K562 (cell line): Measurements from ENCODE around the gene EFNA2. TPM values are rescaled to one million over a fixed set of nuclear protein-coding genes. Genes with fewer than 3 reads are reported as not detected.

Experiments used
- DPF2 ChIP-seq: fragments of 450-650 bp; IDR thresholded peaks from 2 replicates; pipeline ENCODE4 v1.6.1; 2016
- EGR1 ChIP-seq: fragments of 450-650 bp; conservative IDR thresholded peaks from 2 replicates; pipeline ENCODE4 v1.6.1; 2017; ENCODE audit warnings: mild to moderate bottlenecking
- EWSR1 ChIP-seq: fragments of 450-650 bp; IDR thresholded peaks from 2 replicates; pipeline ENCODE4 v1.6.1; 2018; ENCODE audit warnings: borderline replicate concordance, mild to moderate bottlenecking, low read depth, moderate library complexity; ENCODE audit not compliant: partially characterized antibody
- GABPA ChIP-seq: fragments of 200-800 bp; sonication (Bioruptor generic); conservative IDR thresholded peaks from 2 replicates; pipeline ENCODE4 v1.6.1; 2016; ENCODE audit warnings: low read depth, missing genetic modification characterization, missing compliant biosample characterization
- HDAC2 ChIP-seq: fragments of 450-650 bp; IDR thresholded peaks from 2 replicates; pipeline ENCODE4 v1.6.1; 2016; ENCODE audit warnings: mild to moderate bottlenecking
- HIVEP1 ChIP-seq: fragments of 250-450 bp; sonication (Bioruptor Pico); IDR thresholded peaks from 2 replicates; pipeline ENCODE4 v1.4.0; 2020; ENCODE audit warnings: mild to moderate bottlenecking
- MTA3 ChIP-seq: fragments of 450-650 bp; formaldehyde crosslinking; IDR thresholded peaks from 2 replicates; pipeline ENCODE4 v1.6.1; 2017; ENCODE audit warnings: mild to moderate bottlenecking, borderline replicate concordance
- MYNN ChIP-seq, 2 experiments: sonication (generic); formaldehyde crosslinking in 1 of 2; IDR thresholded peaks; 2 replicates each; pipeline versions ENCODE4 v1.5.0 to v1.6.1; 2016 to 2020; ENCODE audit warnings: antibody characterized with exemption in 1 of 2, missing genetic modification reagents in 1 of 2
- NEUROD1 ChIP-seq: fragments of 150-350 bp; IDR thresholded peaks from 2 replicates; pipeline ENCODE4 v1.6.1; 2014; ENCODE audit warnings: borderline replicate concordance, low read length, low read depth; ENCODE audit not compliant: partially characterized antibody
- NFIC ChIP-seq: fragments of 450-650 bp; IDR thresholded peaks from 2 replicates; pipeline ENCODE4 v1.6.1; 2017; ENCODE audit warnings: mild to moderate bottlenecking, inconsistent platforms
- NR2C2 ChIP-seq, 2 experiments: fragments of 200-800 bp in 1 of 2; sonication (Bioruptor generic) in 1 of 2; sonication (generic) in 1 of 2; formaldehyde crosslinking in 1 of 2; IDR thresholded peaks; 2 replicates each; pipeline versions ENCODE4 v1.6.1 to v1.8.0; 2016 to 2022; ENCODE audit warnings: mild to moderate bottlenecking in 1 of 2, missing compliant biosample characterization in 1 of 2, missing genetic modification characterization in 1 of 2, missing genetic modification reagents in 1 of 2
- RBFOX2 ChIP-seq: fragments of 200-400 bp; formaldehyde crosslinking; IDR thresholded peaks from 2 replicates; pipeline ENCODE4 v1.6.1; 2017; ENCODE audit warnings: low read depth, mild to moderate bottlenecking, low read length, moderate library complexity
- RFX1 ChIP-seq: fragments of 450-650 bp; IDR thresholded peaks from 2 replicates; pipeline ENCODE4 v1.6.1; 2016; ENCODE audit warnings: mild to moderate bottlenecking, moderate library complexity
- SIN3A ChIP-seq, 2 experiments: fragments of 150-350 bp in 1 of 2; IDR thresholded peaks; 2 replicates each; pipeline ENCODE4 v1.6.1; 2011 to 2016; ENCODE audit warnings: borderline replicate concordance in 2 of 2, low read depth in 2 of 2, low read length in 2 of 2, mild to moderate bottlenecking in 2 of 2, moderate library complexity in 2 of 2; ENCODE audit not compliant: control insufficient read depth in 1 of 2
- SIX5 ChIP-seq, 2 experiments: IDR thresholded peaks; 2 replicates each; pipeline ENCODE4 v1.6.1; 2011; ENCODE audit warnings: low read length in 2 of 2, borderline replicate concordance in 1 of 2, low read depth in 1 of 2, mild to moderate bottlenecking in 1 of 2, moderate library complexity in 1 of 2; ENCODE audit not compliant: insufficient read depth in 1 of 2
- SMARCA4 ChIP-seq: fragments of 450-650 bp; IDR thresholded peaks from 2 replicates; pipeline ENCODE4 v1.6.1; 2016
- TBP ChIP-seq: optimal IDR thresholded peaks from 2 replicates; pipeline ENCODE3; 2011; ENCODE audit warnings: low read depth, low read length, improper control_type of control experiment
- ZBTB7A ChIP-seq: IDR thresholded peaks from 2 replicates; pipeline ENCODE4 v1.6.1; 2011; ENCODE audit warnings: low read depth, mild to moderate bottlenecking, low read length, moderate library complexity, borderline replicate concordance; ENCODE audit not compliant: control insufficient read depth
- ZNF23 ChIP-seq: fragments of 250-450 bp; sonication (Bioruptor Pico); IDR thresholded peaks from 2 replicates; pipeline ENCODE4 v1.4.0; 2020; ENCODE audit warnings: mild to moderate bottlenecking
- ZNF263 ChIP-seq: sonication (generic); formaldehyde crosslinking; IDR thresholded peaks from 2 replicates; pipeline ENCODE4 v1.8.0; 2022; ENCODE audit warnings: mild to moderate bottlenecking, missing genetic modification reagents, borderline replicate concordance
- ZNF584 ChIP-seq: fragments of 200-800 bp; sonication (Bioruptor generic); IDR thresholded peaks from 2 replicates; pipeline ENCODE4 v1.6.1; 2016; ENCODE audit warnings: low read depth, mild to moderate bottlenecking, missing genetic modification characterization, missing compliant biosample characterization
- ZNF766 ChIP-seq: fragments of 200-800 bp; sonication (Bioruptor generic); conservative IDR thresholded peaks from 2 replicates; pipeline ENCODE4 v1.6.1; 2016; ENCODE audit warnings: missing genetic modification characterization, missing compliant biosample characterization
- polyA plus RNA-seq, 8 experiments: library from polyadenylated mRNA; depleted of rRNA in 4 of 8; stranded (reverse) in 5 of 8; unstranded in 3 of 8; fragments of >200 nt; fragmentation: Nextera tagmentation in 2 of 8; fragmentation: Illumina TruSeq in 1 of 8; extraction: Ambion mirVana in 2 of 8; extraction: Trizol in 1 of 8; gene quantifications; 2 replicates each; pipeline versions ENCODE4 v1.2.1 to v1.2.3, GENCODE V29; 2011 to 2014; ENCODE audit warnings: inconsistent platforms in 1 of 8, missing spikeins in 1 of 8
- total RNA-seq, 7 experiments: library from RNA; depleted of rRNA in 6 of 7; stranded (reverse); fragments of >200 nt in 6 of 7; fragmentation: Illumina TruSeq in 2 of 7; extraction: Trizol in 2 of 7; gene quantifications; 2 replicates each; pipeline versions ENCODE4 v1.2.1 to v1.2.3, GENCODE V29; 2011 to 2021; ENCODE audit warnings: low replicate concordance in 1 of 7
- TF ChIP-seq, protein P1 (sequence below): sonication (generic); formaldehyde crosslinking; IDR thresholded peaks from 2 replicates; pipeline ENCODE4 v1.8.1; 2022; ENCODE audit warnings: missing genetic modification reagents
- TF ChIP-seq, protein P2 (sequence below): sonication (generic); IDR thresholded peaks from 2 replicates; pipeline ENCODE4 v1.6.1; 2016
- TF ChIP-seq, protein P3 (sequence below): fragments of 200-800 bp; sonication (Bioruptor generic); IDR thresholded peaks from 2 replicates; pipeline ENCODE4 v1.6.1; 2017; ENCODE audit warnings: missing genetic modification characterization, missing compliant biosample characterization

EFNA2 gene
- total and polyA plus RNA-seq, 9 of the 15 experiments (the other 6 are each of a cell fraction or from before 2014, with no cell fraction given): 0.11 to 0.44 (median 0.15) TPM; not detected in 6

DNA sequence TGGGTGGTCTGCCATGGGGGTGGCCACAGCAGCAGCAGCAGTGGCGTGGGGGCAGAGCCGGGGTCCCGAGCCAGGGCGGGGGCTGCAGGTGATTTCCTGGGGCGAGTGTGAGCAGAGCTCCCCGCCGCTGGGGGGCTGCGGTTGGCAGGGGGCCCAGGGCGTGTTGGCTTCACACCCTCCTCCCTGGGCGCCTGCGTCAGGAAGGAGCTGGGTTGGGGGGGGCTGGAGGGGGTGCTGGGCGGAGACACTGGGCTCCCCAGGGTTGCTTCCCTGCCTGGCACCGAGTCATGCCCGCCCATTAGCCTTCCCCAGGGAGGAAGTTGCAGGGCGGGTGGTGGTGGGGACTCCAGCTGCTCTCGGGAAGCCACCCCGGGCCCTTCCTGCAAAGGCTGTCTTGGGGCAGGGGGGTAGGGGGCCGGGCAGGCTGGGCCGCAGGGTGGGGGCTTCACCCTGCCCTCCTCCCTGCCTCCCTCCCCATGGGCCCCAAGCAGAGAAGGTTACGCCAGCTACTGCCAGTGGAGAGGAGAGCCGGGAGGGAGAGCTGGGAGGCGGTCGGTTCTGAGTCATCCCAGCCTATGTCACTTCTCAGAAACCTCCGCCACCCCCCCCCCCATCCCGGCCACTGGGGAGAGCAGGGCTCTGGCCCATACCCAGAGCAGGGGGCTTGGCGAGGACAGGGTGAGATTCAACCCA, 32.7 kb upstream of the EFNA2 start (continued):
- TF ChIP-seq NEUROD1 (no peak), EWSR1 (no peak), ZBTB7A (peak; percentile 70; the same call in 1 of the 2 replicates), ZNF263 (CRISPR knock-in tag) (peak; percentile 39; the same call in 1 of the 2 replicates), RFX1 (no peak), MYNN (IDR thresholded peaks at IDR 0.05) (peak; percentile 26; the same call in 1 of the 2 replicates), MYNN (CRISPR knock-in tag; IDR thresholded peaks at IDR 0.05) (no peak), NR2C2 (CRISPR knock-in tag; IDR thresholded peaks at IDR 0.05) (no peak), NR2C2 (tag; IDR thresholded peaks at IDR 0.05) (peak; percentile 20), SIX5 (IDR thresholded peaks at IDR 0.05; ENCODE audit: borderline replicate concordance in 1 of 2, insufficient read depth in 1 of 2, low read depth in 1 of 2, low read length in 2 of 2) (no peak), RBFOX2 (peak; percentile 3; the same call in 1 of the 2 replicates), TBP (no peak), MTA3 (no peak), EGR1 (no peak), HDAC2 (0 out of 2 replicates have a peak, but pooled peaks have one; percentile 34), ZNF584 (CRISPR knock-in tag) (peak; percentile 82; the same call in 1 of the 2 replicates), DPF2 (0 out of 2 replicates have a peak, but pooled peaks have one; percentile 83), GABPA (tag) (no peak), SIN3A (IDR thresholded peaks at IDR 0.05; ENCODE audit: borderline replicate concordance in 2 of 2, control insufficient read depth in 1 of 2, low read depth in 2 of 2, low read length in 2 of 2) (0 out of 4 replicates have a peak, but pooled peaks of 1 of the 2 experiments have one; percentile 42), ZNF766 (peak; percentile 68; the same call in 1 of the 2 replicates), NFIC (peak; percentile 80), HIVEP1 (no peak; the same call in 1 of the 2 replicates), SMARCA4 (peak; percentile 80), ZNF23 (CRISPR knock-in tag) (no peak)
- TF ChIP-seq, protein P1, sequence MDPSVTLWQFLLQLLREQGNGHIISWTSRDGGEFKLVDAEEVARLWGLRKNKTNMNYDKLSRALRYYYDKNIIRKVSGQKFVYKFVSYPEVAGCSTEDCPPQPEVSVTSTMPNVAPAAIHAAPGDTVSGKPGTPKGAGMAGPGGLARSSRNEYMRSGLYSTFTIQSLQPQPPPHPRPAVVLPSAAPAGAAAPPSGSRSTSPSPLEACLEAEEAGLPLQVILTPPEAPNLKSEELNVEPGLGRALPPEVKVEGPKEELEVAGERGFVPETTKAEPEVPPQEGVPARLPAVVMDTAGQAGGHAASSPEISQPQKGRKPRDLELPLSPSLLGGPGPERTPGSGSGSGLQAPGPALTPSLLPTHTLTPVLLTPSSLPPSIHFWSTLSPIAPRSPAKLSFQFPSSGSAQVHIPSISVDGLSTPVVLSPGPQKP (CRISPR knock-in tag): no peak
- TF ChIP-seq, protein P2, sequence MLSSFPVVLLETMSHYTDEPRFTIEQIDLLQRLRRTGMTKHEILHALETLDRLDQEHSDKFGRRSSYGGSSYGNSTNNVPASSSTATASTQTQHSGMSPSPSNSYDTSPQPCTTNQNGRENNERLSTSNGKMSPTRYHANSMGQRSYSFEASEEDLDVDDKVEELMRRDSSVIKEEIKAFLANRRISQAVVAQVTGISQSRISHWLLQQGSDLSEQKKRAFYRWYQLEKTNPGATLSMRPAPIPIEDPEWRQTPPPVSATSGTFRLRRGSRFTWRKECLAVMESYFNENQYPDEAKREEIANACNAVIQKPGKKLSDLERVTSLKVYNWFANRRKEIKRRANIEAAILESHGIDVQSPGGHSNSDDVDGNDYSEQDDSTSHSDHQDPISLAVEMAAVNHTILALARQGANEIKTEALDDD: no peak
- TF ChIP-seq, protein P3, sequence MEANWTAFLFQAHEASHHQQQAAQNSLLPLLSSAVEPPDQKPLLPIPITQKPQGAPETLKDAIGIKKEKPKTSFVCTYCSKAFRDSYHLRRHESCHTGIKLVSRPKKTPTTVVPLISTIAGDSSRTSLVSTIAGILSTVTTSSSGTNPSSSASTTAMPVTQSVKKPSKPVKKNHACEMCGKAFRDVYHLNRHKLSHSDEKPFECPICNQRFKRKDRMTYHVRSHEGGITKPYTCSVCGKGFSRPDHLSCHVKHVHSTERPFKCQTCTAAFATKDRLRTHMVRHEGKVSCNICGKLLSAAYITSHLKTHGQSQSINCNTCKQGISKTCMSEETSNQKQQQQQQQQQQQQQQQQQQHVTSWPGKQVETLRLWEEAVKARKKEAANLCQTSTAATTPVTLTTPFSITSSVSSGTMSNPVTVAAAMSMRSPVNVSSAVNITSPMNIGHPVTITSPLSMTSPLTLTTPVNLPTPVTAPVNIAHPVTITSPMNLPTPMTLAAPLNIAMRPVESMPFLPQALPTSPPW (CRISPR knock-in tag): peak; percentile 95
